Neural progenitor cell (in vitro differentiated cells): ENCODE data around the gene UAP1L1.

Experiments used
- EZH2 ChIP-seq: fragments of 200-600 bp; sonication (generic); IDR thresholded peaks from 2 replicates; pipeline ENCODE4 v1.6.1; 2017; ENCODE audit warnings: antibody characterized with exemption, mild to moderate bottlenecking, moderate library complexity
- EZH2phosphoT487 ChIP-seq: fragments of 200-600 bp; sonication (generic); IDR thresholded peaks from 2 replicates; pipeline ENCODE4 v1.6.1; 2017; ENCODE audit warnings: antibody characterized with exemption
- TF ChIP-seq, protein P1 (sequence below): fragments of 200-600 bp; sonication (generic); IDR thresholded peaks from 2 replicates; pipeline ENCODE4 v1.5.1; 2017; ENCODE audit warnings: antibody characterized with exemption, mild to moderate bottlenecking

DNA sequence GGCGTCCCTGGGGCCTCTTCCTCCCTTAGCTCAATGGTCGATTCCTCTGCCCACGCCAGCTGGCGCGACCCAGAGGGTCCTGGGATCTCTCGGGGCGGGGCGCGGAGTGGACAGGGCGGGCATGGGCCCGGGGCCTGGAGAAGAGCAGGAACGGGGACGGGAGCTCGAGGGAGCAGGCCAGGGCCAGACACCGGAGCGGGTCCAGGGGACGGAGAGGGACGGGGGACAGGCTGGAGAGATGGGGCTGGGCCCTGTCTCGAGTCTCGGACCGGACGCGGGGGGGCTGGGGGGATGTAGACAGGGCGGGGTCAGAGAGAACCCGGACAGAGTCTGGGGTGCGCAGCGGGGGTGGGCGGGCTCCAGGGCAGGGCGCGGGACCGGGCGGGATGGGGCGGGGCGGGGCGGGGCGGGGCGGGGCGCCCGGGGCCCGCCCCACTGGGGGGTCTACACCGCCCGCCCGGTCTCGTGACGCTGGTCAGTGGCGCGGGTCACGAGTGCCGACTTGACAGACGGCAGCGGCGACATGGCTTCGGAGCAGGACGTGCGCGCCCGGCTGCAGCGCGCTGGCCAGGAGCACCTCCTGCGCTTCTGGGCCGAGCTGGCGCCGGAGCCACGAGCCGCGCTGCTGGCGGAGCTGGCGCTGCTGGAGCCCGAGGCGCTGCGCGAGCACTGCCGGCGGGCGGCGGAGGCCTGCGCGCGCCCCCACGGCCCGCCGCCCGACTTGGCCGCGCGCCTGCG is at the start of gene UAP1L1:
- TF ChIP-seq, protein P1, sequence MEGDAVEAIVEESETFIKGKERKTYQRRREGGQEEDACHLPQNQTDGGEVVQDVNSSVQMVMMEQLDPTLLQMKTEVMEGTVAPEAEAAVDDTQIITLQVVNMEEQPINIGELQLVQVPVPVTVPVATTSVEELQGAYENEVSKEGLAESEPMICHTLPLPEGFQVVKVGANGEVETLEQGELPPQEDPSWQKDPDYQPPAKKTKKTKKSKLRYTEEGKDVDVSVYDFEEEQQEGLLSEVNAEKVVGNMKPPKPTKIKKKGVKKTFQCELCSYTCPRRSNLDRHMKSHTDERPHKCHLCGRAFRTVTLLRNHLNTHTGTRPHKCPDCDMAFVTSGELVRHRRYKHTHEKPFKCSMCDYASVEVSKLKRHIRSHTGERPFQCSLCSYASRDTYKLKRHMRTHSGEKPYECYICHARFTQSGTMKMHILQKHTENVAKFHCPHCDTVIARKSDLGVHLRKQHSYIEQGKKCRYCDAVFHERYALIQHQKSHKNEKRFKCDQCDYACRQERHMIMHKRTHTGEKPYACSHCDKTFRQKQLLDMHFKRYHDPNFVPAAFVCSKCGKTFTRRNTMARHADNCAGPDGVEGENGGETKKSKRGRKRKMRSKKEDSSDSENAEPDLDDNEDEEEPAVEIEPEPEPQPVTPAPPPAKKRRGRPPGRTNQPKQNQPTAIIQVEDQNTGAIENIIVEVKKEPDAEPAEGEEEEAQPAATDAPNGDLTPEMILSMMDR, result no peak
- no peak for TF ChIP-seq EZH2
- TF ChIP-seq EZH2phosphoT487, result peak; percentile 11
